ENCODE measurements around the gene TINAGL1. TPM values are rescaled to one million over a fixed set of nuclear protein-coding genes. Genes with fewer than 3 reads are reported as not detected.

Gene TINAGL1
- total RNA-seq, 6 experiments from 2014 or later: 10.1 to 40.4 (median 30.2) TPM

DNA sequence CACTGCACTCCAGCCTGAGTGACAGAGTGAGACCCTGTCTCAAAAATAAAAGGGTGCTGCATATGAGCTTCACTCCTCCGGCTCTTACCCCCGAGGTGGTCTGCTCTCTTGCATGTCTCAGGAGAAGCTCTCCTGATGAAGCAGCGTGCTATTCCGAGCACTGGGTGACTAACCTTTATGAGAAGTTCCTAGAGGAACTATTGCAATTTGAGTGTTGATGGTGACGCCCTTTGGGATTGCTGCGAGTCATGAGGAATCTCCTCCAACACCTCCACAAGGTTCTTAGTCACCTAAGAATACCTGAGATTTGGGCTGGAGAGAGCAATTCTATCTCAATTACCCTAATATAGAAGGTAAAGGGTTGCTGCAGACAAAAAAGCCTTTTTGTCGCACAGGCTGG lies 40.8 kb upstream of the TINAGL1 start:
- DNase-seq (no peak), ATAC-seq (no peak)
- Histone ChIP-seq H3K4me3 (no peak overlapping the region), H3K9me3 (no peaks in the 10 kb centered on the region), H3K4me1 (no peaks in the 10 kb centered on the region), H3K27ac (no peak overlapping the region), H3K27me3 (no peaks in the 10 kb centered on the region), H3K36me3 (no peaks in the 10 kb centered on the region)
- intact Hi-C loops (cut with DNase I): no loop called here
- no peak for TF ChIP-seq POLR2A (IDR thresholded peaks at IDR 0.05)
- TF ChIP-seq, protein P1, sequence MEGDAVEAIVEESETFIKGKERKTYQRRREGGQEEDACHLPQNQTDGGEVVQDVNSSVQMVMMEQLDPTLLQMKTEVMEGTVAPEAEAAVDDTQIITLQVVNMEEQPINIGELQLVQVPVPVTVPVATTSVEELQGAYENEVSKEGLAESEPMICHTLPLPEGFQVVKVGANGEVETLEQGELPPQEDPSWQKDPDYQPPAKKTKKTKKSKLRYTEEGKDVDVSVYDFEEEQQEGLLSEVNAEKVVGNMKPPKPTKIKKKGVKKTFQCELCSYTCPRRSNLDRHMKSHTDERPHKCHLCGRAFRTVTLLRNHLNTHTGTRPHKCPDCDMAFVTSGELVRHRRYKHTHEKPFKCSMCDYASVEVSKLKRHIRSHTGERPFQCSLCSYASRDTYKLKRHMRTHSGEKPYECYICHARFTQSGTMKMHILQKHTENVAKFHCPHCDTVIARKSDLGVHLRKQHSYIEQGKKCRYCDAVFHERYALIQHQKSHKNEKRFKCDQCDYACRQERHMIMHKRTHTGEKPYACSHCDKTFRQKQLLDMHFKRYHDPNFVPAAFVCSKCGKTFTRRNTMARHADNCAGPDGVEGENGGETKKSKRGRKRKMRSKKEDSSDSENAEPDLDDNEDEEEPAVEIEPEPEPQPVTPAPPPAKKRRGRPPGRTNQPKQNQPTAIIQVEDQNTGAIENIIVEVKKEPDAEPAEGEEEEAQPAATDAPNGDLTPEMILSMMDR (IDR thresholded peaks at IDR 0.05): no peak
- WGBS (ENCODE audit: insufficient coverage, low coverage, low lambda C conversion rate, missing lambda C conversion rate): 90% methylated on average over 5 of the region's 7 CpGs

DNA sequence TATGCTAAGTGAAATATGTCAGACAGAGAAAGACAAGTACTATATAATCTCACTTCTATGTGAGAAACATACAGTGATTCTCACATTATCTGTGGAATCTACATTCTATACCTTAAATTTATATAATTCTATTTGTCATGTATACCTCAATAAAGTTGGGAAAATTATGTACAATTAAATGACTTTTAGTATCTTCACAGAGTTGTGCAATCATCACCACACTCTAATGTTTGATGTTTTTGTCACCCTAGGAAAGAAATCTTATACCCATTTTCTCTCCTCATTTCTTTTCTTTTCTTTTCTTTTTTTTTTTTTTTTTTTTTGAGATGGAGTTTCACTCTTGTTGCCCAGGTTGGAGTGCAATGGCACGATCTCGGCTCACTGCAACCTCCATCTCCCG lies 37.0 kb upstream of the TINAGL1 start:
- no peak for TF ChIP-seq POLR2A (IDR thresholded peaks at IDR 0.05)
- TF ChIP-seq, protein P1 (IDR thresholded peaks at IDR 0.05): no peak
- no peaks in the 10 kb centered on the region for H3K9me3 ChIP-seq
- H3K36me3 ChIP-seq: no peaks in the 10 kb centered on the region
- intact Hi-C loops (cut with DNase I): no loop called here
- ATAC-seq (no peak), DNase-seq (no peak)
- H3K4me3 ChIP-seq: no peak overlapping the region
- no peak overlapping the region for H3K27ac ChIP-seq
- no peaks in the 10 kb centered on the region for H3K4me1 ChIP-seq
- WGBS (ENCODE audit: insufficient coverage, low coverage, low lambda C conversion rate, missing lambda C conversion rate): 50% methylated on average over 2 of the region's 3 CpGs
- H3K27me3 ChIP-seq: no peaks in the 10 kb centered on the region

DNA sequence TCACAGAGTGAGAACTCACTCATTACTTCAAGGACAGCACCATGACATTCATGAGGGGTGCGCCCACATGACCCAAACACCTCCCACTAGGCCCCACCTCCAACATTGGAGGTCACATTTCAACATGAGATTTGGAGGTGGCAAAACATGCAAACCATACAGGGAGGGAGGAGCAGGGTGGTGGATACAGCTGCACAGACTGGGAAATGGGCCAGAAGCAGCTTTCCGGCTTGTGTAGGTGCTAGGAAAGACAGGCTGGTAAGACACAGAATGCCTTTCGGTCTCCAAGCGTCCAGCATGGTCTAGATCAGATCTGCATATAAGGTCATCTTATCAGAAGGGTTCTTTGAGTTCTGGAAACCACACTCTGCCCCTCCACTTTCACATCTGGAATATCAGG lies 35.1 kb upstream of the TINAGL1 start:
- no peaks in the 10 kb centered on the region for H3K9me3 ChIP-seq
- intact Hi-C loops (cut with DNase I): loop anchor here (10.0 kb wide), 2 partner anchors 116 to 146 kb away; no protein-coding TSS in a partner anchor
- ATAC-seq (no peak), DNase-seq (no peak)
- no peaks in the 10 kb centered on the region for H3K27me3 ChIP-seq
- no peaks in the 10 kb centered on the region for H3K36me3 ChIP-seq
- no peak overlapping the region for H3K4me3 ChIP-seq
- no peak for TF ChIP-seq POLR2A (IDR thresholded peaks at IDR 0.05)
- TF ChIP-seq, protein P1 (IDR thresholded peaks at IDR 0.05): no peak
- WGBS (ENCODE audit: insufficient coverage, low coverage, low lambda C conversion rate, missing lambda C conversion rate): 58% methylated on average over 3 of the region's 4 CpGs
- H3K27ac ChIP-seq: no peak overlapping the region
- H3K4me1 ChIP-seq: no peaks in the 10 kb centered on the region

DNA sequence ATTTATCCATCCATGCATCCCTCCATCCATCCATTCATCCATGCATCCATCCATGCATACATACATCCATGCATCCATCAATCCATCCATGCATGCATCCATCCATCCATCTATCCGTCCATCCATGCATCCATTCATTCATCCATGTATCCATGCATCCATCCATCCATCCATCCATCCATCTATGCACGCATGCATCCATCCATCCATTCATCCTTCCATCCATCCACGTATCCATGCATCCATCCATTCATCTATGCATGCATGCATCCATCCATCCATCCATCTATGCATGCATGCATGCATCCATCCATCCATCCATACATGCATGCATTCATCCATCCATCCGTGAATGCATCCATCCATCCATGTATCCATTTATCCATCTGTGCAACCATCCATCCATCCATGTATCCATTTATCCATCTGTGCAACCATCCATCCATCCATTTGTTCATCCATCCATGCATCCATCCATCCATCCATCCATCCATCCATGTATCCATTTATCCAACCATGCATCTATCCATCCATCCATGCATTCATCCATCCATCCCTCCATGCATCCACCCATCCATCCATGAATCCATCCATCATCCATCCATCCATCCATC lies 30.3 kb upstream of the TINAGL1 start:
- Histone ChIP-seq H3K36me3 (no peaks in the 10 kb centered on the region), H3K27me3 (no peaks in the 10 kb centered on the region), H3K9me3 (no peaks in the 10 kb centered on the region), H3K4me1 (peaks cover 0 to 16% (median 8%) of the 10 kb centered on the region in 4 donors), H3K27ac (no peak overlapping the region), H3K4me3 (no peak overlapping the region)
- intact Hi-C loops (cut with DNase I): loop anchor here (10.0 kb wide), 2 partner anchors 121 to 151 kb away; no protein-coding TSS in a partner anchor
- DNase-seq: no peak
- 75% methylated on average over 4 of the region's 4 CpGs for WGBS (ENCODE audit: insufficient coverage, low coverage, low lambda C conversion rate, missing lambda C conversion rate)
- no peak for TF ChIP-seq POLR2A (IDR thresholded peaks at IDR 0.05)
- TF ChIP-seq, protein P1 (IDR thresholded peaks at IDR 0.05): no peak
- ATAC-seq: no peak

Measured in right lobe of liver (tissue), 6 donors.